HK-2 (cell line): ENCODE results near the gene NOS1AP.

Experiments
- DNase-seq: peaks from one replicate; pipeline ENCODE4 v3.0.0-alpha.2; 2018; ENCODE audit not compliant: unreplicated experiment

NOS1AP gene

GRCh38 chr1:162220009-162220539, 150.6 kb downstream of the NOS1AP start:
- no peak for DNase-seq

- DNase-seq = no peak
Observed at GRCh38 chr1:162222014-162222413, 152.5 kb downstream of the NOS1AP start.

- DNase-seq = no peak
Observed at GRCh38 chr1:162222730-162223129, 153.2 kb downstream of the NOS1AP start.

GRCh38 chr1:162223488-162223887, 154.0 kb downstream of the NOS1AP start:
- DNase-seq = no peak

GRCh38 chr1:162224267-162224666, 154.8 kb downstream of the NOS1AP start:
- DNase-seq = no peak

GRCh38 chr1:162228586-162228985, 159.1 kb downstream of the NOS1AP start:
- DNase-seq = no peak

- no peak for DNase-seq
Observed at GRCh38 chr1:162229549-162229948, 160.1 kb downstream of the NOS1AP start.

- no peak for DNase-seq
Observed at GRCh38 chr1:162230096-162230495, 160.6 kb downstream of the NOS1AP start.

GRCh38 chr1:162230517-162230916, 161.0 kb downstream of the NOS1AP start:
- DNase-seq = no peak

GRCh38 chr1:162232034-162232711, 162.7 kb downstream of the NOS1AP start:
- DNase-seq = no peak

- no peak for DNase-seq
Observed at GRCh38 chr1:162233066-162233465, 163.6 kb downstream of the NOS1AP start.

GRCh38 chr1:162233937-162234336, 164.4 kb downstream of the NOS1AP start:
- no peak for DNase-seq

GRCh38 chr1:162234571-162234970, 165.1 kb downstream of the NOS1AP start:
- no peak for DNase-seq

- DNase-seq = no peak
Observed at GRCh38 chr1:162235241-162235800, 165.8 kb downstream of the NOS1AP start.

GRCh38 chr1:162236201-162236600, 166.7 kb downstream of the NOS1AP start:
- DNase-seq = no peak

- no peak for DNase-seq
Observed at GRCh38 chr1:162236618-162237017, 167.1 kb downstream of the NOS1AP start.

GRCh38 chr1:162240577-162240976, 171.1 kb downstream of the NOS1AP start:
- DNase-seq = no peak

GRCh38 chr1:162242804-162243203, 173.3 kb downstream of the NOS1AP start:
- no peak for DNase-seq

GRCh38 chr1:162248854-162249535, 179.5 kb downstream of the NOS1AP start:
- DNase-seq = no peak

- no peak for DNase-seq
Observed at GRCh38 chr1:162250004-162250730, 180.7 kb downstream of the NOS1AP start.

- DNase-seq = no peak
Observed at GRCh38 chr1:162251102-162251501, 181.6 kb downstream of the NOS1AP start.

GRCh38 chr1:162252214-162252613, 182.7 kb downstream of the NOS1AP start:
- DNase-seq = no peak
